ENCODE data around the gene PLD1.

DNA sequence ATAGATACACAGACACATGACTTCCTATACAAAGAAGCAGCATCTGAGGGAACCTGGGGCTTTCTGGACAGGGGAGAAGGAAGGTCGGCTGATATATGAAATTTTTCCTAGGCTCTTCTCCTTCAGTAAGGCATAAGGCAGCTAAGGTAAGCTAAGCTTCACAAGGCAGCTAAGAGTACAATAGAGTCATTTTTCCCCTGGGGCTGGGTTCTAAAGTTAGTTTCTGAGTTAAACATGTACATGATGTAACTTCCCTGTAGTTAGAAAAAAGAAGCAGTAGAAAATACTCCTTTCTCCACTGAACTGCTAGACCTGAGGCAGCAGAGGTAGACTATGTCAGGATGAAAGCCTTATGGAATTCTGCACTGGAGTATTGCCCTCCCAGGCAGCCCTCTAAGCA, 109.6 kb downstream of the PLD1 start:
- TF ChIP-seq, protein P1, sequence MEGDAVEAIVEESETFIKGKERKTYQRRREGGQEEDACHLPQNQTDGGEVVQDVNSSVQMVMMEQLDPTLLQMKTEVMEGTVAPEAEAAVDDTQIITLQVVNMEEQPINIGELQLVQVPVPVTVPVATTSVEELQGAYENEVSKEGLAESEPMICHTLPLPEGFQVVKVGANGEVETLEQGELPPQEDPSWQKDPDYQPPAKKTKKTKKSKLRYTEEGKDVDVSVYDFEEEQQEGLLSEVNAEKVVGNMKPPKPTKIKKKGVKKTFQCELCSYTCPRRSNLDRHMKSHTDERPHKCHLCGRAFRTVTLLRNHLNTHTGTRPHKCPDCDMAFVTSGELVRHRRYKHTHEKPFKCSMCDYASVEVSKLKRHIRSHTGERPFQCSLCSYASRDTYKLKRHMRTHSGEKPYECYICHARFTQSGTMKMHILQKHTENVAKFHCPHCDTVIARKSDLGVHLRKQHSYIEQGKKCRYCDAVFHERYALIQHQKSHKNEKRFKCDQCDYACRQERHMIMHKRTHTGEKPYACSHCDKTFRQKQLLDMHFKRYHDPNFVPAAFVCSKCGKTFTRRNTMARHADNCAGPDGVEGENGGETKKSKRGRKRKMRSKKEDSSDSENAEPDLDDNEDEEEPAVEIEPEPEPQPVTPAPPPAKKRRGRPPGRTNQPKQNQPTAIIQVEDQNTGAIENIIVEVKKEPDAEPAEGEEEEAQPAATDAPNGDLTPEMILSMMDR (conservative IDR thresholded peaks at IDR 0.05; ENCODE audit: low read length) = no peak
- TF ChIP-seq EZH2phosphoT487 (IDR thresholded peaks at IDR 0.05; ENCODE audit: borderline replicate concordance) = no peak
